Measurements from ENCODE around the gene CPPED1.
"Not testable (repeated sequence)": the region's sequence is repeated elsewhere in the genome, so short reads cannot be mapped to it uniquely, and the experiment has no call there.

The CPPED1 gene

GRCh38 chr16:12815361-12815760 is 11.7 kb upstream of the CPPED1 start:
- Mint-ChIP-seq H3K27ac (no peak overlapping the region), H3K27me3 (peaks cover 5% of the 10 kb centered on the region), H3K9me3 (peaks cover 8% of the 10 kb centered on the region), H3K4me1 (peaks cover 28% of the 10 kb centered on the region), H3K36me3 (peaks cover 3% of the 10 kb centered on the region), H3K4me3 (no peak overlapping the region)
- no peak for DNase-seq
- CTCF ChIA-PET: interaction anchor here (1.0 kb wide), 1 partner anchor 243 kb away, joined by 3 read pairs; no protein-coding TSS in a partner anchor

GRCh38 chr16:12813734-12814133 is 10.0 kb upstream of the CPPED1 start:
- H3K27me3 Mint-ChIP-seq, H3K27ac Mint-ChIP-seq, H3K36me3 Mint-ChIP-seq, H3K4me3 Mint-ChIP-seq, CTCF ChIA-PET, DNase-seq: not testable (repeated sequence)
- Mint-ChIP-seq H3K9me3 (peaks cover 12% of the 10 kb centered on the region), H3K4me1 (peaks cover 29% of the 10 kb centered on the region)

- H3K27me3 Mint-ChIP-seq, DNase-seq, H3K27ac Mint-ChIP-seq, H3K36me3 Mint-ChIP-seq, H3K4me3 Mint-ChIP-seq, CTCF ChIA-PET: not testable (repeated sequence)
- peaks cover 12% of the 10 kb centered on the region for H3K9me3 Mint-ChIP-seq
- peaks cover 26% of the 10 kb centered on the region for H3K4me1 Mint-ChIP-seq
These were observed 9.6 kb upstream of the CPPED1 start for GRCh38 chr16:12813321-12813720.

- CTCF ChIA-PET: no interaction called here
- DNase-seq: no peak
- no peak overlapping the region for H3K4me3 Mint-ChIP-seq
- H3K9me3 Mint-ChIP-seq: peaks cover 12% of the 10 kb centered on the region
- no peak overlapping the region for H3K27ac Mint-ChIP-seq
- no peaks in the 10 kb centered on the region for H3K27me3 Mint-ChIP-seq
- peaks cover 21% of the 10 kb centered on the region for H3K4me1 Mint-ChIP-seq
- H3K36me3 Mint-ChIP-seq: peaks cover 6% of the 10 kb centered on the region
These were observed 8.0 kb upstream of the CPPED1 start for GRCh38 chr16:12811441-12812383.

- Mint-ChIP-seq H3K27me3 (peaks cover 4% of the 10 kb centered on the region), H3K9me3 (peaks cover under 1% of the 10 kb centered on the region), H3K4me3 (no peak overlapping the region), H3K4me1 (peaks cover 44% of the 10 kb centered on the region), H3K36me3 (peaks cover 16% of the 10 kb centered on the region), H3K27ac (no peak overlapping the region)
- CTCF ChIA-PET: interaction anchor here (1.1 to 1.5 kb wide), 2 partner anchors 53 to 268 kb away, joined by 3 read pairs; no protein-coding TSS in a partner anchor
- no peak for DNase-seq
These were observed 1.4 kb upstream of the CPPED1 start for GRCh38 chr16:12805066-12805465.

GRCh38 chr16:12804395-12804794 is 708 bp upstream of the CPPED1 start:
- peaks cover 16% of the 10 kb centered on the region for H3K36me3 Mint-ChIP-seq
- H3K4me1 Mint-ChIP-seq: peaks cover 42% of the 10 kb centered on the region
- no peaks in the 10 kb centered on the region for H3K9me3 Mint-ChIP-seq
- DNase-seq: no peak
- peak overlapping the region; percentile 24 for H3K27ac Mint-ChIP-seq
- peak overlapping the region; percentile 92 for H3K4me3 Mint-ChIP-seq
- CTCF ChIA-PET: interaction anchor here (0.6 to 1.5 kb wide), 3 partner anchors 24 to 268 kb away, joined by 3 to 5 read pairs (median 3); no protein-coding TSS in a partner anchor
- H3K27me3 Mint-ChIP-seq: peaks cover 4% of the 10 kb centered on the region

GRCh38 chr16:12802661-12803060 is 1.0 kb downstream of the CPPED1 start:
- peaks cover 18% of the 10 kb centered on the region for H3K36me3 Mint-ChIP-seq
- H3K4me3 Mint-ChIP-seq: peak overlapping the region; percentile 92
- DNase-seq: no peak
- peaks cover 4% of the 10 kb centered on the region for H3K27me3 Mint-ChIP-seq
- H3K27ac Mint-ChIP-seq: peak overlapping the region; percentile 93
- peaks cover 42% of the 10 kb centered on the region for H3K4me1 Mint-ChIP-seq
- H3K9me3 Mint-ChIP-seq: no peaks in the 10 kb centered on the region
- CTCF ChIA-PET: no interaction called here

GRCh38 chr16:12802048-12802447 is 1.6 kb downstream of the CPPED1 start:
- Mint-ChIP-seq H3K27me3 (peaks cover 4% of the 10 kb centered on the region), H3K27ac (no peak overlapping the region), H3K4me1 (peaks cover 42% of the 10 kb centered on the region), H3K9me3 (no peaks in the 10 kb centered on the region), H3K36me3 (peaks cover 20% of the 10 kb centered on the region), H3K4me3 (peak overlapping the region; percentile 92)
- no peak for DNase-seq
- CTCF ChIA-PET: interaction anchor here (0.7 to 0.9 kb wide), 2 partner anchors 156 to 1116 kb away, joined by 3 to 5 read pairs; no protein-coding TSS in a partner anchor

- CTCF ChIA-PET: interaction anchor here (0.7 to 0.9 kb wide), 2 partner anchors 156 to 1117 kb away, joined by 3 to 5 read pairs; no protein-coding TSS in a partner anchor
- peak overlapping the region; percentile 9 for H3K27ac Mint-ChIP-seq
- peaks cover 42% of the 10 kb centered on the region for H3K4me1 Mint-ChIP-seq
- H3K36me3 Mint-ChIP-seq: peaks cover 20% of the 10 kb centered on the region
- no peaks in the 10 kb centered on the region for H3K9me3 Mint-ChIP-seq
- H3K27me3 Mint-ChIP-seq: peaks cover 4% of the 10 kb centered on the region
- DNase-seq: no peak
- peak overlapping the region; percentile 92 for H3K4me3 Mint-ChIP-seq
These were observed 2.1 kb downstream of the CPPED1 start for GRCh38 chr16:12801511-12802042.

GRCh38 chr16:12800817-12801216 is 2.9 kb downstream of the CPPED1 start:
- H3K27me3 Mint-ChIP-seq: peaks cover 4% of the 10 kb centered on the region
- H3K36me3 Mint-ChIP-seq: peaks cover 22% of the 10 kb centered on the region
- H3K27ac Mint-ChIP-seq: no peak overlapping the region
- no peak overlapping the region for H3K4me3 Mint-ChIP-seq
- H3K4me1 Mint-ChIP-seq: peaks cover 42% of the 10 kb centered on the region
- DNase-seq: no peak
- CTCF ChIA-PET: no interaction called here
- no peaks in the 10 kb centered on the region for H3K9me3 Mint-ChIP-seq

- DNase-seq, H3K4me3 Mint-ChIP-seq, H3K27ac Mint-ChIP-seq, H3K9me3 Mint-ChIP-seq, H3K27me3 Mint-ChIP-seq: not testable (repeated sequence)
- H3K36me3 Mint-ChIP-seq: peaks cover 24% of the 10 kb centered on the region
- H3K4me1 Mint-ChIP-seq: peaks cover 42% of the 10 kb centered on the region
- CTCF ChIA-PET: interaction anchor here (1.3 kb wide), 1 partner anchor 110 kb away, joined by 3 read pairs; no protein-coding TSS in a partner anchor
These were observed 3.7 kb downstream of the CPPED1 start for GRCh38 chr16:12799996-12800395.

- H3K4me1 Mint-ChIP-seq: peaks cover 32% of the 10 kb centered on the region
- no peak overlapping the region for H3K27ac Mint-ChIP-seq
- no peak overlapping the region for H3K4me3 Mint-ChIP-seq
- no peaks in the 10 kb centered on the region for H3K9me3 Mint-ChIP-seq
- CTCF ChIA-PET: interaction anchor here (1.2 to 1.3 kb wide), 2 partner anchors 19 to 109 kb away, joined by 3 read pairs; no protein-coding TSS in a partner anchor
- DNase-seq: no peak
- H3K36me3 Mint-ChIP-seq: peaks cover 24% of the 10 kb centered on the region
- peaks cover 4% of the 10 kb centered on the region for H3K27me3 Mint-ChIP-seq
These were observed 4.8 kb downstream of the CPPED1 start for GRCh38 chr16:12798846-12799245.

GRCh38 chr16:12798171-12798570 is 5.5 kb downstream of the CPPED1 start:
- Mint-ChIP-seq H3K9me3 (no peaks in the 10 kb centered on the region), H3K27me3 (peaks cover 4% of the 10 kb centered on the region), H3K36me3 (peaks cover 22% of the 10 kb centered on the region), H3K4me3 (no peak overlapping the region), H3K27ac (no peak overlapping the region), H3K4me1 (peaks cover 27% of the 10 kb centered on the region)
- CTCF ChIA-PET: interaction anchor here (1.2 kb wide), 1 partner anchor 20 kb away, joined by 3 read pairs; no protein-coding TSS in a partner anchor
- no peak for DNase-seq

- Mint-ChIP-seq H3K9me3 (peaks cover 7% of the 10 kb centered on the region), H3K36me3 (peaks cover 23% of the 10 kb centered on the region), H3K4me3 (no peak overlapping the region), H3K27me3 (peaks cover 4% of the 10 kb centered on the region), H3K4me1 (peaks cover 11% of the 10 kb centered on the region), H3K27ac (no peak overlapping the region)
- CTCF ChIA-PET: interaction anchor here (1.0 kb wide), 1 partner anchor 342 kb away, joined by 3 read pairs; no protein-coding TSS in a partner anchor
- DNase-seq: no peak
These were observed 7.2 kb downstream of the CPPED1 start for GRCh38 chr16:12796498-12796897.

Measured in activated naive CD4-positive, alpha-beta T cell treated with anti-CD3 and anti-CD28 coated beads, Interleukin-2, amount 10 ng/mL, durations not matched to agents 7 days and 5 days (primary cell).